Caco-2 (cell line): ENCODE data around the gene IL1A. TPM values are rescaled to one million over a fixed set of nuclear protein-coding genes. Genes with fewer than 3 reads are reported as not detected.

Experiments
- BruUV-seq: library from RNA; stranded (reverse); fragments of 400-500 nt; replicated peaks from 2 replicates; lab custom pipeline; 2021; lab: Mats Ljungman, UMichigan
- CTCF ChIA-PET: fragments of 300-600 bp; sonication (Branson Sonifier 250); formaldehyde crosslinking; loops from one replicate; lab custom pipeline; 2022; ENCODE audit warnings: antibody characterized with exemption; lab: Charles Lee
- POLR2A ChIA-PET: fragments of 300-600 bp; sonication (Branson Sonifier 250); formaldehyde crosslinking; loops from one replicate; lab custom pipeline; 2022; ENCODE audit warnings: antibody characterized with exemption; lab: Charles Lee
- DNase-seq, 2 experiments: peaks; one replicate each; pipeline versions ENCODE4 v3.0.0 to v3.0.0-alpha.2; 2020 to 2022
- H3K27me3 ChIP-seq: replicated peaks from 2 replicates; pipeline ENCODE4 v1.6.0; 2011; ENCODE audit warnings: low read length; ENCODE audit not compliant: control insufficient read depth, insufficient read depth
- H3K36me3 ChIP-seq: 2 replicates; pipeline ENCODE4 v1.5.1; 2011; ENCODE audit warnings: low read length; ENCODE audit not compliant: control insufficient read depth, insufficient read depth
- H3K4me1 ChIP-seq: fragments of 250-450 bp; sonication (Bioruptor Pico); 2 replicates; pipeline ENCODE4 v1.5.1; 2020; ENCODE audit warnings: mild to moderate bottlenecking
- H3K4me3 ChIP-seq: 2 replicates; pipeline ENCODE4 v1.5.1; 2011; ENCODE audit warnings: low read depth, mild to moderate bottlenecking, control low read depth, low read length
- H3K9me3 ChIP-seq: fragments of 250-450 bp; sonication (Bioruptor Pico); 2 replicates; pipeline ENCODE4 v1.5.1; 2020; ENCODE audit warnings: mild to moderate bottlenecking, moderate library complexity
- H3K27ac Mint-ChIP-seq: one replicate; pipeline ENCODE4 v1.8.0; 2022; ENCODE audit warnings: mixed read lengths; ENCODE audit not compliant: unreplicated experiment
- H3K27me3 Mint-ChIP-seq: one replicate; pipeline ENCODE4 v1.8.0; 2022; ENCODE audit warnings: mixed read lengths; ENCODE audit not compliant: insufficient read depth, unreplicated experiment
- H3K36me3 Mint-ChIP-seq: one replicate; pipeline ENCODE4 v1.8.0; 2022; ENCODE audit warnings: mild to moderate bottlenecking, mixed read lengths; ENCODE audit not compliant: insufficient read depth, unreplicated experiment
- H3K4me1 Mint-ChIP-seq: one replicate; pipeline ENCODE4 v1.8.0; 2022; ENCODE audit warnings: low read depth, mixed read lengths; ENCODE audit not compliant: unreplicated experiment
- H3K4me3 Mint-ChIP-seq: one replicate; pipeline ENCODE4 v1.8.0; 2022; ENCODE audit warnings: mild to moderate bottlenecking, moderate library complexity, mixed read lengths; ENCODE audit not compliant: unreplicated experiment
- H3K9me3 Mint-ChIP-seq: one replicate; pipeline ENCODE4 v1.8.0; 2022; ENCODE audit warnings: mixed read lengths; ENCODE audit not compliant: unreplicated experiment
- intact Hi-C: fragments of 100-400 bp; cut with micrococcal nuclease; formaldehyde crosslinking; loops from one replicate; pipeline ENCODE4 v1.10.0; 2022; ENCODE audit not compliant: unreplicated experiment
- total RNA-seq: library from RNA; stranded (reverse); gene quantifications from 2 replicates; pipeline ENCODE4 v1.2.3, GENCODE V29; 2022
- TF ChIP-seq, protein P1 (sequence below), 2 experiments: fragments of 200-600 bp in 1 of 2; IDR thresholded peaks; 1 replicate in 1 of 2; 2 replicates in 1 of 2; pipeline versions ENCODE4 v1.5.1 to v1.8.0; 2011 to 2022; ENCODE audit warnings: antibody characterized with exemption in 1 of 2, control low read depth in 1 of 2, inconsistent platforms in 1 of 2, low read depth in 1 of 2, low read length in 1 of 2, mild to moderate bottlenecking in 1 of 2, moderate library complexity in 1 of 2; ENCODE audit not compliant: insufficient read depth in 1 of 2, severe bottlenecking in 1 of 2, unreplicated experiment in 1 of 2

Gene IL1A
- total RNA-seq, 1 experiment from 2014 or later = not detected

DNA sequence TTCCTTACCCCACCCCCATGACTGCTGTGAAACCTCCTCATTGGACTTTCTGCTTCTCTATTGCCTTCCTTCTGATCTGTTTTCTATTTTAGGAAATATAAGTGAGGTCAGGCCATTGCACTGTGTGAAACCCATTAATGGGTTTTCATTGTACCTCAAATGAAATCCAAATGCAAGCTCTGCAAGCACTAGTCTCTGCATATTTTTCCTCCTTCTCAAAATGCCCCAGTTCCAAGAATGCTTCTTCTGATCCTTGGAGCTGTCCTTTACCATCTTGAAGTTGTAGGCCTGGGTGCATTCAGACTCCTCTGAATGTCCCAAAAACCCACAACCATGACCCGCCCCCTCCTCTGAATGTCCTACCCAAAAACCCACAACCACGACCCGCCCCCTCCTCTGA lies 8.2 kb downstream of the IL1A start:
- peaks cover 9% of the 10 kb centered on the region for H3K9me3 Mint-ChIP-seq
- Histone ChIP-seq H3K4me3 (no peak overlapping the region), H3K9me3 (no peaks in the 10 kb centered on the region), H3K27me3 (no peaks in the 10 kb centered on the region), H3K36me3 (no peaks in the 10 kb centered on the region), H3K4me1 (no peaks in the 10 kb centered on the region)
- POLR2A ChIA-PET = no interaction called here
- TF ChIP-seq, protein P1, sequence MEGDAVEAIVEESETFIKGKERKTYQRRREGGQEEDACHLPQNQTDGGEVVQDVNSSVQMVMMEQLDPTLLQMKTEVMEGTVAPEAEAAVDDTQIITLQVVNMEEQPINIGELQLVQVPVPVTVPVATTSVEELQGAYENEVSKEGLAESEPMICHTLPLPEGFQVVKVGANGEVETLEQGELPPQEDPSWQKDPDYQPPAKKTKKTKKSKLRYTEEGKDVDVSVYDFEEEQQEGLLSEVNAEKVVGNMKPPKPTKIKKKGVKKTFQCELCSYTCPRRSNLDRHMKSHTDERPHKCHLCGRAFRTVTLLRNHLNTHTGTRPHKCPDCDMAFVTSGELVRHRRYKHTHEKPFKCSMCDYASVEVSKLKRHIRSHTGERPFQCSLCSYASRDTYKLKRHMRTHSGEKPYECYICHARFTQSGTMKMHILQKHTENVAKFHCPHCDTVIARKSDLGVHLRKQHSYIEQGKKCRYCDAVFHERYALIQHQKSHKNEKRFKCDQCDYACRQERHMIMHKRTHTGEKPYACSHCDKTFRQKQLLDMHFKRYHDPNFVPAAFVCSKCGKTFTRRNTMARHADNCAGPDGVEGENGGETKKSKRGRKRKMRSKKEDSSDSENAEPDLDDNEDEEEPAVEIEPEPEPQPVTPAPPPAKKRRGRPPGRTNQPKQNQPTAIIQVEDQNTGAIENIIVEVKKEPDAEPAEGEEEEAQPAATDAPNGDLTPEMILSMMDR (IDR thresholded peaks at IDR 0.05; ENCODE audit: insufficient read depth in 1 of 2, low read depth in 1 of 2, low read length in 1 of 2, severe bottlenecking in 1 of 2, unreplicated experiment in 1 of 2) = no peak
- no peak for DNase-seq
- CTCF ChIA-PET = no interaction called here
- no peaks in the 10 kb centered on the region for H3K27me3 Mint-ChIP-seq
- no peaks in the 10 kb centered on the region for H3K36me3 Mint-ChIP-seq
- intact Hi-C loops = no loop called here
- H3K27ac Mint-ChIP-seq = no peak overlapping the region
- no TSS peak for BruUV-seq
- no peaks in the 10 kb centered on the region for H3K4me1 Mint-ChIP-seq
- H3K4me3 Mint-ChIP-seq = no peak overlapping the region

DNA sequence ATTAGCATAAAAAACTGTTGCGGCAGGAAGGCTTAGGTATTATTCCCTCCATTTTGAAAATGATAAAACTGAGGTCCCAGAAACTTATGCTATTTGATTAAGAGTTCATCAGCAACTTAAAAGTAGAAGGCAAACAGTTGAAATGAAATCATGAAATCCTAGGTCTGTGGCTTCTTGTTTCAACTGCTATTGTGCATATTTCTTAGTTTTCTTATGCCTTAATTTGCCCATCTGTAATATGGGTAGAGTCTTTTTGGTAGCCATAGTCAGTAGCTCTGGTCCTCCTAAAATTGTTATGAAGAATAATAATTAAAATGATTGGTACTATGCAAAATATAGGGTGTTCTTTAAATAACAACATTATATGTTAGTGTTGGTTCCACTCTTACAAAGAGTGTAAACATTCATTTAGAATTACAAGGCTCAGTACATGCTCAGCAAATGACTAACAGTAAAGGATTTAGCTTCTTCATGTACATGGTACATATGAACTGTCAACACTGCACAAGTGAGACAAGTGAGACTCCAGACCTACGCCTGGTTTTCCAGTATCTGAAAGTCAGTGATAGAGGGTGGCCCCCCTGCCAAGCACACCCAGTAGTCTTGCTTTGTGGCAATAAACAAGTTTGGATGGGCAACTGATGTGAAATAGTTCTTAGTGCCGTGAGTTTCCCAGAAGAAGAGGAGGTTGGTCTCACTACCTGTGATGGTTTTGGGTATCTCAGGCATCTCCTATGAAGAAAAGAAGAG lies 9.6 kb downstream of the IL1A start:
- DNase-seq = no peak
- H3K36me3 ChIP-seq = no peaks in the 10 kb centered on the region
- CTCF ChIA-PET = no interaction called here
- H3K9me3 ChIP-seq = no peaks in the 10 kb centered on the region
- no peak overlapping the region for H3K4me3 ChIP-seq
- Mint-ChIP-seq H3K27ac (no peak overlapping the region), H3K4me1 (no peaks in the 10 kb centered on the region), H3K4me3 (no peak overlapping the region), H3K36me3 (no peaks in the 10 kb centered on the region), H3K9me3 (peaks cover 9% of the 10 kb centered on the region), H3K27me3 (no peaks in the 10 kb centered on the region)
- POLR2A ChIA-PET = no interaction called here
- BruUV-seq = no TSS peak
- intact Hi-C loops = no loop called here
- H3K4me1 ChIP-seq = no peaks in the 10 kb centered on the region
- TF ChIP-seq, protein P1 (IDR thresholded peaks at IDR 0.05; ENCODE audit: insufficient read depth in 1 of 2, low read depth in 1 of 2, low read length in 1 of 2, severe bottlenecking in 1 of 2, unreplicated experiment in 1 of 2) = no peak
- H3K27me3 ChIP-seq = no peaks in the 10 kb centered on the region

DNA sequence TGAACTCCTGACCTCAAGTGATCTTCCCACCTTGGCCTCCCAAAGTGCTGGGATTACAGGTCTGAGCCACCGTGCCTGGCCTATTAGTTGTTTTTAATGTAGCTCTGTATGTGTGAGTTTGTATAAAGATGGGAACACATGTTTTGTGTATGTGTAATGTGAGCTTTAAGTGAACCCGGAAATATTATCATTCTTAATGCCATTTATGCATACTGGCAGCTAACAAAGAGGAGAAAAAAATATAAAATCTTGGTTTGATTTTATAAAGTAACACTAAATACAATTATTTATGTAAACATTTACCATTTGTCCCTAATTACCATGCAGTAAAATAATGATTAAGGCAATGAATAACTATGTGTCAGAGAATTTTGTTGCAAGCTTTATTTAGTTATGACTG lies 10.7 kb downstream of the IL1A start:
- H3K9me3 ChIP-seq = no peaks in the 10 kb centered on the region
- BruUV-seq = no TSS peak
- ChIA-PET POLR2A (interaction anchor here (0.6 kb wide), 1 partner anchor 14 kb away, joined by 3 read pairs; no protein-coding TSS in a partner anchor), CTCF (no interaction called here)
- intact Hi-C loops = no loop called here
- H3K27me3 ChIP-seq = no peaks in the 10 kb centered on the region
- H3K4me3 ChIP-seq = no peak overlapping the region
- H3K27ac Mint-ChIP-seq = no peak overlapping the region
- DNase-seq = no peak
- no peaks in the 10 kb centered on the region for H3K4me1 Mint-ChIP-seq
- no peak overlapping the region for H3K4me3 Mint-ChIP-seq
- TF ChIP-seq, protein P1 (IDR thresholded peaks at IDR 0.05; ENCODE audit: insufficient read depth in 1 of 2, low read depth in 1 of 2, low read length in 1 of 2, severe bottlenecking in 1 of 2, unreplicated experiment in 1 of 2) = no peak
- H3K4me1 ChIP-seq = no peaks in the 10 kb centered on the region
- no peaks in the 10 kb centered on the region for H3K36me3 ChIP-seq
- H3K27me3 Mint-ChIP-seq = no peaks in the 10 kb centered on the region
- peaks cover 9% of the 10 kb centered on the region for H3K9me3 Mint-ChIP-seq
- H3K36me3 Mint-ChIP-seq = no peaks in the 10 kb centered on the region
